BLaER1 (cell line): Measurements from ENCODE around the gene MEDAG.

Experiments used
- H3K27ac ChIP-seq: shearing (Covaris generic); formaldehyde crosslinking; 2 replicates; pipeline ENCODE4 v1.8.1; 2022
- H3K27me3 ChIP-seq: shearing (Covaris generic); formaldehyde crosslinking; 2 replicates; pipeline ENCODE4 v1.8.1; 2022
- H3K36me3 ChIP-seq: shearing (Covaris generic); formaldehyde crosslinking; 2 replicates; pipeline ENCODE4 v1.8.1; 2022
- H3K4me1 ChIP-seq: shearing (Covaris generic); formaldehyde crosslinking; 2 replicates; pipeline ENCODE4 v1.8.1; 2022
- H3K4me2 ChIP-seq: shearing (Covaris generic); formaldehyde crosslinking; 2 replicates; pipeline ENCODE4 v1.8.1; 2022
- H3K4me3 ChIP-seq: shearing (Covaris generic); formaldehyde crosslinking; 2 replicates; pipeline ENCODE4 v1.8.1; 2022
- H3K9ac ChIP-seq: shearing (Covaris generic); formaldehyde crosslinking; 2 replicates; pipeline ENCODE4 v1.8.1; 2022
- H3K9me3 ChIP-seq: shearing (Covaris generic); formaldehyde crosslinking; 2 replicates; pipeline ENCODE4 v1.8.1; 2022
- H4K20me1 ChIP-seq: shearing (Covaris generic); formaldehyde crosslinking; 2 replicates; pipeline ENCODE4 v1.8.1; 2022
- Cebpa-rat ChIP-seq: shearing (Covaris generic); IDR thresholded peaks from 2 replicates; pipeline ENCODE4 v1.8.1; 2022

The MEDAG gene

DNA sequence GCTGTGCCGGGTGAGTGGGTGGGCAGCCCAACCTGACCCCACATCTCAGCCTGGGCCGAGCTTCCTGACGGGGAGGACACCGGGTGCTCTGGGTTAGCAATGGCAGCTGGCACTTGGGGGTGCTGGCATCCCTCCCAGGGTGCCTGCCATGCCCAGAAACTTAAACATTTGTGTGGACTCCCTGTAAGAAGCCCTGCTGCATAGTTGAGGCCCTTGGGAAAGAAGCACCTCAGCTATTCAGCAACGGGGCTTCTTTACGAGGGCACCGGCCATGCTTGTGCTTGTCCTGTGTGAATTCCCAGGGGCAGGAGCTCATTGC lies 33.8 kb upstream of the MEDAG start:
- no peak overlapping the region for H3K27ac ChIP-seq
- H4K20me1 ChIP-seq = no peaks in the 10 kb centered on the region
- no peak overlapping the region for H3K4me3 ChIP-seq
- H3K27me3 ChIP-seq = no peaks in the 10 kb centered on the region
- TF ChIP-seq Cebpa-rat = no peak
- H3K9ac ChIP-seq = no peak overlapping the region; the same call in 1 of the 2 replicates
- H3K36me3 ChIP-seq = no peaks in the 10 kb centered on the region
- H3K4me2 ChIP-seq = peak overlapping the region; percentile 68
- H3K4me1 ChIP-seq = peaks cover 23% of the 10 kb centered on the region
- H3K9me3 ChIP-seq = no peaks in the 10 kb centered on the region

DNA sequence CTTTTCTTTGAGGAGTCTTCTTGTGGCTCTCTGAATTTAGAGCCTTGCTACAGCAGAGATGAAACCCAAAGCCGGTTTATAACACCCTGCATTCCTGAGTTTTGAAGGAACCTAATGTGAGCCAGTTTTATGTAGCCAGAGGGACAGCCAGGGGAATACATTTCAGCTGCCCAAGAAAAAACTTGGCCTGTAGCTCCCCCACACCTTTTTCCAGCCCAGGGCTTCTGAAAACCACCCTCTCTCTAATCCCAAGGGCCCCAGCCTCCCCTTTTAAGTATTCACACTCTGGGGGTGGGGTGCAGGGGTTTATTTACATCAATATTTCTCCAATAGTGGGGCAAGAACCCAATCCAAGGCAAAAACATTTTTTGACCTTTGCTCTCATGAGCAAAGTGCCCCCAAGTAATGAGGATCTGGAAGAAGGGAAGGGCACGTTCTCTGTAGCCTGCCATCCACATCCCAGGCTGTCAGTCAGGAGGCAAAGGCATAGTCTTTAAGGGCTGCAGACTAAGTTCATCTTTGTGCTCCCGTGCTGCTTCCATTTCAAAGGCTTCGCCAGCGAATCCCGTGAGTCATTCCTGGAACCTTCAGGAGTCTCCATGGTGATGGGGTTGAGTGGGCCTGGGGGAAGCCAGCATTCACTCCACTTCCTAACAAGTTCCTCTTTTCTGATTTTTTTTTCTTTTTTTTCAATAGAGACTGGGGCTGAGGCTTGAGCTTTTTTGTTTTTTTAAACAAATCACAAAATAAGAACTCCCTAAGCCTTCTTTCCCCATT lies 33.2 kb upstream of the MEDAG start:
- Histone ChIP-seq H3K9me3 (no peaks in the 10 kb centered on the region), H3K36me3 (no peaks in the 10 kb centered on the region), H3K27ac (no peak overlapping the region), H3K4me2 (peak overlapping the region; percentile 68), H3K4me1 (peaks cover 23% of the 10 kb centered on the region), H3K4me3 (no peak overlapping the region), H3K9ac (no peak overlapping the region), H4K20me1 (no peaks in the 10 kb centered on the region), H3K27me3 (no peaks in the 10 kb centered on the region)
- TF ChIP-seq Cebpa-rat = no peak

DNA sequence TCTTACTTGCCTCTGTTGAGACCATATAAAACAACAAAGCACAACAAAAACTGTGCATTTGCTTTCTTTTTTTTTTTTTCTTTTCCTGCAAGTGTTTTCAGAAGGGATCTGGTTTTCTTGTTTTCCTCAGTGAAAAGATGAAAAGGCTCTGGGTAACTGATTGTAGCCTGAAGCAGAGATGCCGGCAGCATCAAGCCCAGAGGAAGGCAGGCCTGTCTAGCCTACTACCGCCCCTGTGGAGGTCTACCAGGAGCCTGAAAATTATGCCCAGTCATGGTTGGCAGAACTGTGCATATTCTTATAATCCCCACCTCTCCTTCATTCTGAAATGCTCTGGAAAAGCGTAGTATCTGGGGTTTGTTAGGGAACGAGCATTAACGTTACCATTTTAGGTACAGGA lies 32.6 kb upstream of the MEDAG start:
- Histone ChIP-seq H3K27ac (no peak overlapping the region), H3K9ac (no peak overlapping the region), H3K9me3 (no peaks in the 10 kb centered on the region), H3K27me3 (no peaks in the 10 kb centered on the region), H3K36me3 (no peaks in the 10 kb centered on the region), H3K4me3 (no peak overlapping the region), H3K4me1 (peaks cover 23% of the 10 kb centered on the region), H3K4me2 (peak overlapping the region; percentile 68), H4K20me1 (no peaks in the 10 kb centered on the region)
- no peak for TF ChIP-seq Cebpa-rat

DNA sequence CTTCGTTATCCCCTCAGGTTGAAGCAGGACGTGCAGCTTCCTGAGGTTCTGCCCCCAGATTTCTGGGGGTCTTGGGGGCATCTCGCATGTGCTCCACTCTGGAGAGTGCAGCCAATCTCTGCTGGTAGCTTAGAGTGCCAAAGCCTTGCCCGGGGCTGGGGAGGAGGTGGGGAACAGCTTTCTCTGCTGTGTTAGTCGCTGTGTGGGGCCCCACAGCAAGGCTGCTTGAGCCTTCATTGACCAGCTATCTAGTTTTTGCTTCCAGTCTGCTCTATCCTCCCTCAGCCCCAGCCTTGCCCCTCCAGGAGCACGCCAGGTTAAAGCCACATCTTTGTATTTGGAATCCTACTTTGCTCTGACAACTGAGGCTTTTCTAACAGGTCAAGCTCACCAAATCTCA lies 32.0 kb upstream of the MEDAG start:
- no peaks in the 10 kb centered on the region for H4K20me1 ChIP-seq
- H3K27ac ChIP-seq = no peak overlapping the region
- TF ChIP-seq Cebpa-rat = no peak
- no peaks in the 10 kb centered on the region for H3K36me3 ChIP-seq
- H3K4me1 ChIP-seq = peaks cover 23% of the 10 kb centered on the region
- H3K9ac ChIP-seq = no peak overlapping the region
- H3K9me3 ChIP-seq = no peaks in the 10 kb centered on the region
- H3K4me2 ChIP-seq = no peak overlapping the region
- no peaks in the 10 kb centered on the region for H3K27me3 ChIP-seq
- H3K4me3 ChIP-seq = no peak overlapping the region

DNA sequence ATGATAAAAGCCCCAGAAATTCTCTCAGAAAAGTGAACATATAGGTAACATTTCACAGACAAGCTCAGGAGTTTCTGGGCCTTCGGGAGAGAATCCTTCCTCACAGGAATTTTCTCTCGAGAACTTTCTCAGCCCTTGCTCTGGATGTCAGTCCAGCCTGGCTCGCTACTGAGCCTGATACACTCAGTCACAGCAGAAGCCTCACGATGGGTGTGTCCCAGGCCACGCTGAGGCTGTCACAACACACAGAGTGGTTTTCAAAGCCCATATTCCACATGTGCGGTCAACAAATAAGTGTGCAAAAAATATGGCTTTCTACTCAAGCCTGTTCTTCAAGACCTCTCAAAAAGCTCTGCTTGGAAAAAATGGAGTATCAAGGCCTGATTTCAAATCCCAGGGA lies 31.5 kb upstream of the MEDAG start:
- H3K9ac ChIP-seq = no peak overlapping the region
- H3K36me3 ChIP-seq = no peaks in the 10 kb centered on the region
- no peak overlapping the region for H3K4me2 ChIP-seq
- H3K4me1 ChIP-seq = peaks cover 23% of the 10 kb centered on the region
- no peak overlapping the region for H3K27ac ChIP-seq
- no peaks in the 10 kb centered on the region for H3K27me3 ChIP-seq
- TF ChIP-seq Cebpa-rat = no peak
- H3K4me3 ChIP-seq = no peak overlapping the region
- no peaks in the 10 kb centered on the region for H4K20me1 ChIP-seq
- no peaks in the 10 kb centered on the region for H3K9me3 ChIP-seq

DNA sequence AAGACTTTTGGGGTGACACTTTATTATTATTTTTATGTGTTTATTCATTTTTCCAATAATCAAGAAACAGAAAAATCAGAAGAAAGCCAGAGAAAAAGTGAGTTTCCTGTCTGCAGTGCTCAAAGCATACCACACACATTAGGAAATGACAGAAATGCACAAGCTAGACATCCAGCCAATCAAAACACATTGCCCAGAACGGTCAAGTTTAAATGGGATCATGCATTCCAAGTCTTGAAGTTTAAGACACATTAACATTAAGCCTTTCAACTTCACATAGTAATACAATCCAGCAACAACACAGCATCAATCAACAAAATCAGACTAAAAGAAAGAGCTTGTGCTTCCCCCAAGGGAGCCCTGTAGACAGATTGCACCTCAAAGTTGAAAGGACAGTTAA lies 28.7 kb upstream of the MEDAG start:
- Histone ChIP-seq H3K27me3 (no peaks in the 10 kb centered on the region), H3K36me3 (no peaks in the 10 kb centered on the region), H3K9me3 (no peaks in the 10 kb centered on the region), H3K4me1 (peaks cover 16% of the 10 kb centered on the region), H4K20me1 (no peaks in the 10 kb centered on the region), H3K9ac (no peak overlapping the region), H3K4me3 (no peak overlapping the region), H3K4me2 (no peak overlapping the region), H3K27ac (no peak overlapping the region)
- TF ChIP-seq Cebpa-rat = no peak

DNA sequence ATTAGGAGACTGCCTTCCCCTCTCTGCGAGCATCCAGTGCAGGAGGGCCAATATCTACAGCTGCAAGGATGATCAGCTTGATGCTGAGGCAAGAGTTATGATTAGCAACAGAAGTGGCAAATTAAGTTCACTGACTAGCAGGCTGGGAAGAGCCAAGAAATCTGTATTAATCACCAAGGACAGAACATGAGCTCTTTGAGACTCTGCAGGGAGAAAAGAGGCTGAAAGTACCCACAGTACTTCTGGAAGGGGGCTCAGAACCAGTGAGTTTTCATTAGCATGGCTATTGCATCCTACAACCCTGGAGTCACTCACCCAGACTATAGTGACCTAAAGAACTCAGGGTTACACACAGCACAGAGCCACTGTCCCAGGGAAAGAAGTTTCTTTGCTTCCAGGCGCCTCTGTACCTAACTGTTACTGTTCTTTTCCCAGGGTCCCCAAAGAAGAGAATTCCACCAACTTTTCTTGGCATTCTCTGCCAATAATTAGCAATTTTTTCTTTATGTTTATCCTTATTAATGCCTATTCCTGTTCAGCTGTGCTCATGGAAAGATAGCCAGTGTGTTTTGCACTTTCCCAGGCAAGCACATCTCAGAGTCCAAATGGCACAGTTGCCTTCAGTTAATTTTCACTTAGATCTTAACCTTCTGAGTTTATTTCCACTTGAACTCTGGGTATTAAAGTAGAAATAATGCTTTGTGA lies 25.8 kb upstream of the MEDAG start:
- TF ChIP-seq Cebpa-rat = no peak
- Histone ChIP-seq H3K4me3 (no peak overlapping the region), H3K36me3 (no peaks in the 10 kb centered on the region), H4K20me1 (no peaks in the 10 kb centered on the region), H3K9ac (no peak overlapping the region), H3K27me3 (no peaks in the 10 kb centered on the region), H3K9me3 (no peaks in the 10 kb centered on the region), H3K27ac (no peak overlapping the region), H3K4me2 (no peak overlapping the region), H3K4me1 (no peaks in the 10 kb centered on the region)

DNA sequence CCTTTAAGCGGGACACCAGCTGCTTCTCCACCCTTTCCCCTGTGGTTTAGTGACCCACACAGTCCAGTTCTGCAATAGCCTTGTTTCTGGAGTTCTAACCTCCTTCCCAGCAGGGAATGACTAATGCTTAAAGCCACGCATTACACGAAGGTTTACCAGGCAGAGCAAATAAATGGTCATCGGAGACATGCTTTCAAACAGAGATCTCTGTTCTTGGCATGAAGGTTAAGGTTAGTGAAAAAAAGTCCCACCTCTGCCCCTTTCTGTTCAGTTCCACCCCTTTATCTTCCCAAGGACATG lies 25.3 kb upstream of the MEDAG start:
- Histone ChIP-seq H3K4me3 (no peak overlapping the region), H3K4me2 (no peak overlapping the region), H3K9me3 (no peaks in the 10 kb centered on the region), H3K27me3 (no peaks in the 10 kb centered on the region), H4K20me1 (no peaks in the 10 kb centered on the region), H3K9ac (no peak overlapping the region), H3K36me3 (no peaks in the 10 kb centered on the region), H3K27ac (no peak overlapping the region), H3K4me1 (no peaks in the 10 kb centered on the region)
- no peak for TF ChIP-seq Cebpa-rat

DNA sequence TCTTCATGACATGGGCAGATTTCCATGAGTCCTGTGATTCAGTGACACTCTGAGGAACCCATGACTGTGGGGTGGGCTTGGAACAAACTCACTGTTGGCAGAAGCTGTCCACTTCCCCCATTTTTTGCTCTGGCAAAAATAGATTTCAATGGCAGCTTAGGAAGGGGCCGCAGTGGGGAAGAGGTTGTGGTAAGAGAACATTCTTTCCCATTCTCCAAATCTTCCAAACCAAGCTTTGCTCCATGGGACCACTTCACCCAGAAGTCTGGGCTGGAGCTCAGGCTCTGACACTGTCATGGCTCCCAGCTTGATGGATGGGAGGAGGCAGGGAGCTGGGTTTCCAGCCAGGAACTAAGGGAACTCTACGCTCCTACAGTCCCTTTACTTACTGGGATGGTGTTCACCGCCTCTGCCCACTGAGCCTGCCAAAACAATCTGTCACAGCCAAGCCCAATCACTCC lies 24.9 kb upstream of the MEDAG start:
- no peaks in the 10 kb centered on the region for H3K27me3 ChIP-seq
- no peaks in the 10 kb centered on the region for H3K4me1 ChIP-seq
- no peak overlapping the region for H3K4me3 ChIP-seq
- no peak overlapping the region for H3K27ac ChIP-seq
- H3K9me3 ChIP-seq = no peaks in the 10 kb centered on the region
- H3K36me3 ChIP-seq = no peaks in the 10 kb centered on the region
- no peak overlapping the region for H3K9ac ChIP-seq
- no peak overlapping the region for H3K4me2 ChIP-seq
- no peaks in the 10 kb centered on the region for H4K20me1 ChIP-seq
- TF ChIP-seq Cebpa-rat = no peak

DNA sequence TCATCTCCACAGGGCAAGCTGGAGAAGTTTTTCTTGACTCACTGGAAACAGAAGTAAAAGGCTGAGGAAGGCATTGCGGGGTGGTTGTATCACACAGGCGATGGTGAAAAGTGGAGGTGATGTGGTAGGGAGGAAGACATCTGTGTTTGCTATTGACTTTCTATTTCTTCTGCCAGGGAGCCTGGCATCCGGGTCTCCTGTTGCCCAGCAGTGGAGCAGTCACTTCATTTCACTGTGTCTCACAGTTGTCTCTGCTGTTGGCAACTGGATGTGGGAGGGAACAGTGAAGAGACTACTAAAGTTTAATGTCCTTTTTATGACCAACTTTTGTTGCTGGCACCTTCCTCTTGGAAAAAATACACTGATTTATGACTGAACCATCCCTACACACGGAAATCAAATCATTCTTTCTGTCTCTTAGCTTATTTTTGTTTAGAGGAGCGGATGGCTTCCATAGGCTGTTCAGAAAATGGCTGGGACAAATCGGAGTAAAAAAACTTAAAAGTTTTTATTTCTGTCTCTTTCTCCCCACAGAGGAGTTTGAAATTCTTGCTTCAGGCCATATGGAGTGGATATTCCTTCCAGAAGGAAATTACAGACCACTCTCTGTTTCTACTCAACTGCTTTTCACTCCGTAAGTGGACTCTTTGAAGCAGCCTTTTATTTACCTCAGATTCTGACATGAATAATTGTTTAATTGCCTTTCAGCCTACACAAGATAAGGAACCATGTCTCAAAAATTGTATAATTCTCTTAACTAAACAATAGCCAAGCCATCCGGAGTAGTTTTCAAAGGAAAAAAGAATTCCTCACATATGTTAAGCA lies 23.8 kb upstream of the MEDAG start:
- Histone ChIP-seq H3K4me1 (no peaks in the 10 kb centered on the region), H3K27me3 (no peaks in the 10 kb centered on the region)

More for the DNA sequence above, 23.8 kb upstream of the MEDAG start:
- Histone ChIP-seq H3K9ac (no peak overlapping the region), H3K4me3 (no peak overlapping the region), H3K27ac (no peak overlapping the region), H3K9me3 (no peaks in the 10 kb centered on the region), H3K36me3 (no peaks in the 10 kb centered on the region), H3K4me2 (no peak overlapping the region), H4K20me1 (no peaks in the 10 kb centered on the region)
- TF ChIP-seq Cebpa-rat = no peak
